HTERT RPE-1 (cell line): ENCODE measurements around the gene CNPY1.

Experiments
- in situ Hi-C: fragments of 300-500 bp; cut with MboI; formaldehyde crosslinking; loops from 4 replicates; pipeline ENCODE4 v1.14.3; 2020; ENCODE audit warnings: low sequenced_read_pairs

CNPY1 gene

DNA sequence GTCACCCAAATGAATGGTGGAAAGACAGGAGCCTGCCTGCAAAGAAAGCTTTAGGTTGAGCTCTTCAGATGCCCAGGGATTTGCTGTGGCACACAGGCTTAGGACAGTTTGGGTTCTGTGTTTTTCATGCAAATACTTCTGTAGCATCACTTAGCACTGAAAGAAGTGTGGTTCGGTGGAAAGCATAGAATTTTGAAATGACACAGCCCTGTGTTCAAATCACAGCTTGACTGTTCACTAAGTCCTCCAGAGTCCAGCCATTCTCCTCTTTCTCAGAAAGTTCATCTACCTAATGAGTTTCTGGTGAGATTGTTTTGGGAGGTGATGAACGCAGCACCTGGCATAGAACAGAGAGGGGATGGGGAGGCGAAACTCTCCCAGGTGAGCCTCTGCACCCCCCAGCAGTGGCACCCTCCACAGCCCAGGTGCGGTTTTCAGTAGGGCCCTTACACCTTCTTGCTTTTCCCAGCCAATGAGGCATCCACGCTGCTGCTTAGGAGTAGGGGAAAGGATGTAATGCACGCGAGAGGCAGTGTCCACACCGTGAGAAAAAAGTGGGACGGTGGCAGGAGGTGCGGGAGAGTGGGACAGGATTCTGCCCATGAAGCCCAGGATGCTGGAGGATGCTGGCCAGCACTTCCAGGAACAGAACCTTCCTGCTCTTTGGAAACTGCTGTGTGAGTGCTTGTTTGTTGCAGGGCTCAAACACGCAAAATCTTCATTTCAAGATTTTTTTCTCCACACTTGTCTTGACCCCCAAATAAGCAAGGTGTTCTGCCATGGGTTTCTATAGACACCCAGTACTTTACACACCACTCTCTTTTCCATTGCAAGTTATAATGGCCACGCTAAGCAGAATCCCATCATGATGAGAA is 76.8 kb downstream of the CNPY1 start:
- in situ Hi-C loops: no loop called here

DNA sequence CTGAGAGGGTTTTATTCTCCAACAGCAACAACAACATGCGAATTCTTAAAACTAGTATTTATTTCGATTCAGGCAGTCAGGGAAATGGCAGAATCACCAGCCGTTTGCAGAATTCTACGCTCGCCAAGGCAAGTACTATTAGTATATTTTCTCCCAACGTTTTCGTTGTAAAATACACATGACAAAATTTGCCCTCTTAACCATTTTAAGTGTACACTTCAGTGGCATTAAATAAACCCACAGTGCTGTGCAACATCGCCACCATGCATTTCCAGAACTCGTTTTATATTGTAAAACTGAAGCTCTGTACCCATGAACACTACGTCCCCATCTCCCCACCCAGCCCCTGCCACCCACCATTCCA is 77.6 kb downstream of the CNPY1 start:
- in situ Hi-C loops: no loop called here

DNA sequence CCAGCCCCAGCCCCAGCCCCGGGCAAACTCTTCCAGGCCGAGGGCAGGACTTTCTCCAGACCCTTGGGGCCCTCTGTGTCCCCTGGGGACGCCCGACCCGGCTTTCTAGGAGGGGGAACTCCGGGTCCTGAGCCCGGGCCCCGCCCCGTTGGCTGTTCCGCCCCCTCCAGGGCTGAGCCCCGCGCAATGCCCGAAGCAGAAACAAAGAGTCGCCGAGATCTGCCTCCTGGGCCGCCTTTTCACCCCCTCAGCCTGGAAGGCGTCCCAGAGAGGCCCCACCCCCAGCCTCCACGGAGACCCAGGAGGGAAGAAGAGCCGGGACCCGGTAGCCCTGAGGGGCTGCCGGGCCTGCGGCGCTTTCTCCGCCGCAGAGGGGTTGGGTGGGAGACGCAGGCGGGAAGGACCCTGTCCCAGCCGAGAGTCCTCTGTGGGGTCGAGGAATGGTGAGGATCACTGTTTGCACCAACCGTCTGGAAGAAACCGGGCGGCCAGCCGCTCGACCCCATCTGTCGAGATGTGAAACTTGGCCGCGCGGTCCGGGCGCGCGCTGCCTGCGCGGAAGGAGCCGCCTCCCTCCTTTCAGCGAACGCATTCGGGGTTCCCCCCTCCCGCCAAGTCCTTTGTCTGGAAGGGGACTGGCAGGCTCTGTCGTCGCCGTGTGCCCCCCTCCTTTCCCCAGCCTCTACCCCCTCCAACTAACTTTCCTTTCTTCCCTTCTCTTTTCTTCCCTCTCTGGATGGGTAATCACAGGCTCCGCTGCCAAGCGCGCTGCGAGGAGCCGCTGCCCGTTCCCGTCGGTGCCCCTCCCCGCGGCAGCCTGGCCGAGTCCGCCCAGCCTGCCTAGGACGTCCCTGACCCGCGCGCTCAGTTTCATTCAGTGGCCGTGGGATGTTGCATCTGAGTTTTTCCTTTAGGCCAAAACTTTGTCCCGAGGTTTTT is 78.2 kb downstream of the CNPY1 start:
- in situ Hi-C loops: no loop called here

DNA sequence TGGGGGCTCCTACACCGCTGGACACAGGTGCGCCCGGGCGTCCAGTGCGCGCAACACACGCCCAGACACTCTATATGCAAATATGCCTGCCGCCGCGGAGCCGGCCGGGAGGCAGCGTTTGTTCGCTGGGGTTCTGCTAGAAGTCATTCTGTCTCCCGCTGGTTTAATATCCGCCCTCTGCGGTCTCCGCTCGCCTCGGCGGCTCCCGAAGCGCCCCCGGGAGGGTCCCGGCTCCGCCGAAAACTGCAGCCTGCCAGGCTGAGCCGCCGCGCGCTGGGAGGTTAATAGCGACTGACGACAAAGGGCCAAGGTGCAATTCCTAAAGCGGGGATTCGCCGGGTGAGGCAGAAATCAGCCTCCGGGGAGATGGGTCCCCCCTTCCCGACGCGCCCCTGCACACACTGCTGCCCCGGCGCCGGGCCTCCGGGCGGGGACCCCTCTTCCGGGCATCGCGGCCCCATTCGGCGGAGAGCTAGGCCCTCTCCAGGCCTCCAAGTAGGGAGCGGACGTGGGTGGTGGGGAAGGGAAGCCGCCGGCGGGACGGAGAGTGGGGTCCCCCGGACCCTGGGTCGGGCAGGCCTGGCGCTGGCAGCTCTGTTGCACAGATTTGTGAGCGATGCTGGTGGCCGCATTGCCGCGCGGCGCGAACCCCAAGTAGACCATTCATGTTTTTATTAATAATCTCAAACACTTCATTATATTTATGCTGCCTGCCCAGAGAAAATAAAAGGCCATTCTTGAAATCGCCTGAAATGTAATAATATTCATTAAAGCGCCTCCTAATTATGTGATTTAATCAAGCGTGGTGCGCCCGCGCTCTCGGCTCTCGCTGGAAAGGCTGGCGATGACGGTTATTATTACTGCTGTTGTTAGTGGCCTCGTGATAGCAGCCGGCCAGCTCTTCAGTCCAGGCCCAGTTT is 79.3 kb downstream of the CNPY1 start:
- in situ Hi-C loops: no loop called here

DNA sequence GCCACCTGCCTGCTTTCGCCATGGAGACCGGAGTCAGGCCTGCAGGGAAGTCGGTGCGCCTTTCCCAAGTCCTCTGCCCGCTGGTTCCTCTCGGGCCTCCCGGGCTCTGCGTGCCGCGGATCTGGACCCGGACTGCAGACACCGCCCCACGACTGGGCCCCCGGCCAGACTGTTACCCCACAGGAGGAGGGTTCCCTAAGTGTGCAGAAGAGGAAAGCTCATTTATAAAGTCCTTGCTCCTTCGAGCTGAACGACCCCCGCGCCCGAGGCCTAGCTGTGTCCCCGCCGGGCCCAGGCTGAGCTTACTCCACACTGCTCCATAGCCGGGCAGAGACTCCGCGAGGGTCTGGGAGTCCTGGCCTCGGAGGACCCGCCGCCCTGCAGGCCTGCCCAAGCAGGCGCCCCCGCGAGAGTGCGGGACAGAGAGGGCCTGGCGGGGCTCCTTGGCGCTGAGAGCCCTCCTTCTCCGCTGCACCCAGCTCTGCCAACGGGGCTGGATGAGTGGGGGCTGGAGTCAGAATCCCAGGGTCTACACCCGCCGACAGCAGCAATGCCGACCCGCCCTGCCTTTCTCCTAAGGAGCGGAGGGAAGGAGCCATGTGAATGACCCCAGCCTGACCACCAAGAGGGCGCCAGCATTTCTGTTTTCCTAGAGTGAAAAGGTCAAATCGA is 80.1 kb downstream of the CNPY1 start:
- in situ Hi-C loops: no loop called here

DNA sequence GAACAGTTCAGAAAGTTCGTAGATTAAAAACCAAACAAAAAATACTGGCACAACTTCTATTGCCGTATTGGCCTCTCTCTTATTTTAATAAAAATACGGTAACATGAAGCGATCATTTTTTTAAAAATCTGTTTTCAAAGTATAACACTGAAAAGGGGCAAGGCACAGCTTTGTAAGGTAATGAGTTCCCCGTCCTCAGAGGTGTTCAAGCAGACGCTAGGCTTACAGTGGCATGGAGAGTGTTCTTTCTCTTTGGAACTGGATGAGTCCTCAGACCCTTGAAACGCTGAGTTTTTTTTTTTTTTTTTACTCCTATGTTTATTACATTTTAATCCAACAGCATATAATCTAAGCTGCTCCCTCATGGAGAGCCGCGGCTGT is 80.6 kb downstream of the CNPY1 start:
- in situ Hi-C loops: no loop called here

DNA sequence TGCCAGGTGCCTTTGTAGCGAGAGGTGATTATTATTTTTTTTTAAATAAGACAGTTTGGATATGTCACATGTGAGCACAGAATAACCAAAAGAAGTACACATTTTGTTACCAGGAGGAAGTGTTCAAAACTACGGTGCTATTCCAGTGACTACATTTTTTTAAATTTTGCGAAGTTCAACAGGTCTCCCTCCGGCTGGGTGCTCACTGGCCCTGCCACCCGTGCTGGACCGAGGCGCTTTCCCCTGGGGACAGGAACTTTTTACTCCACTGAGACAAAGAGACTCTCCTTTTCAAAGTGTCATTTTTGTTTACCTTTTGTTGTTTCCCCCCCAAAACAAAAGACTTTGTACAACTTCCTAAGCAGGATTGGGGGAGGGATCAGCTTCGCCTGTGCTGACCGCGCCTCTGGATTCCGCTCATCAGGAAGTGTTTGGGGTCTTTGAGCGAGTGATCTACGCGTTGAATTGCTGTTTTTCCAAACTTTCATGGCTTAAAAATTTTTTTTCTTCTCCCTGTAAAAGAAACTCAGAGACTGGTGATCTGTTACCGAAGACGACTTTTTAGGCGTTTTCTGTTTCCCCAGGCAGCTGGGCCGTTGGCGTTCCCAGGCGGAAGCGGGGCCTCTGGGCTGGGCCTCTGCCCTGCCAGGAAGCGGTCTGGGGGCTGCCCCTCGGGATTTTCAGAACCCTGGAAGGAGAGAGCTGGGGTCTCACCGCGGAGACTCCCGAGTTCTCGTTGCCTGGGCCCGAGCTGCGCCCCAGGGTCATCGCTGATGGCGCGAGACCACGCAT is 81.2 kb downstream of the CNPY1 start:
- in situ Hi-C loops: no loop called here

DNA sequence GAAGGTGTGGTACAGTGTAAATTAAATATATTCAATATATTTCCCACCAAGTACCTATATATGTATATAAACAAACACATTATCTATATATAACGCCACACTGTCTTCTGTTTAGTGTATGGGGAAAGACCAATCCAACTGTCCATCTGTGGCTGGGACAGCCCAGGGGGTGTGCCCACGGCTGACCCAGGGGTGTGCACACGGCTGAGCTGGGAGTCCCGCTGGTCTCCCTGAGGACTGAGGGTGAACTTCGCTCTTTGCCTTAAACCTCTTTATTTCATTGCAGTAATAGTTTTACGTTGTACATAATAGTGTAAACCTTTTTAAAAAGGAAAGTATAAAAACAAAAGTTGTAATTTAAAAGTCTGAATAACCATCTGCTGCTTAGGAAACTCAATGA is 82.2 kb downstream of the CNPY1 start:
- in situ Hi-C loops: no loop called here

DNA sequence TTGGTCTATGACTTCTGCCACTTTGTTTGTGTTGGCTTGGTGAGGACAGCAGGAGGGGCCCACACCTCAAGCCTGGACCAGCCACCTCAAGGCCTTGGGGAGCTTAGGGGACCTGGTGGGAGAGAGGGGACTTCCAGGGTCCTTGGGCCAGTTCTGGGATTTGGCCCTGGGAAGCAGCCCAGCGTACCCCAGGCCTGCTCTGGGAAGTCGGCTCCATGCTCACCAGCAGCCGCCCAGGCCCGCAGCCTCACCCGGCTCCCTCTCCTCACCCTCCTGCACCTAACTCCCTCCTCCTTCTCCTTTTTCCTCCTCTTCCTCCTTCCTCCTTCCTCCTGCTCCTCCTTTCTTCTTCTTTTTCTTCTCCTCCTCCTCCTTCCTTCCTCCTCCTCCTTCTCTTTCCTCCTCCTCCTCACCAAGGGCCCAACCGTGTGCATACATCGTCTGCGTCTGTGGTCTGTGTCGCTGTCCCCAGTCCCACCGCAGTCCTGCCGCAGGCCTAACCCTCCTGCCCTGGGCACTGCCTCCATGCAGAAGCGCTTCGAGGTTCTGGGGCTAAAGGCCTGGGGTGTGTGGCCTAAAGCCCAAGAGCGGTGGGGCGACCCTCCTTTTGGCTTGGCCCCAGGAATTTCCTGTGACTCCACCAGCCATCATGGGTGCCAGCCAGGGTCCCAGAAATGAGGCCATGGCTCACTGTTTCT is 83.1 kb downstream of the CNPY1 start:
- in situ Hi-C loops: no loop called here

DNA sequence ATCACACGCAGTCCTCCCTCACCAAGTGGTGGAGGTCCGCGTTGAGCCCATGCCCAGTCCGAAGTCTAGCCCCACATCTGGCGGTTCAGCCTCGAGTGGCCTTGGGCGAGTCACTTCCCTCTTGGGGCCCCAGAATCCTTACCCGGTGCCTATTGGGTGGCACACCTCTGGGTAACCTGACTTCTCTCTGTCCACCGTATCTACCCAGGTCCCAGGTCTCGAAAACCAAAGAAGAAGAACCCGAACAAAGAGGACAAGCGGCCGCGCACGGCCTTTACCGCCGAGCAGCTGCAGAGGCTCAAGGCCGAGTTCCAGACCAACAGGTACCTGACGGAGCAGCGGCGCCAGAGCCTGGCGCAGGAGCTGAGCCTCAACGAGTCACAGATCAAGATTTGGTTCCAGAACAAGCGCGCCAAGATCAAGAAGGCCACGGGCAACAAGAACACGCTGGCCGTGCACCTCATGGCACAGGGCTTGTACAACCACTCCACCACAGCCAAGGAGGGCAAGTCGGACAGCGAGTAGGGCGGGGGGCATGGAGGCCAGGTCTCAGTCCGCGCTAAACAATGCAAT is 84.1 kb downstream of the CNPY1 start:
- in situ Hi-C loops: no loop called here

DNA sequence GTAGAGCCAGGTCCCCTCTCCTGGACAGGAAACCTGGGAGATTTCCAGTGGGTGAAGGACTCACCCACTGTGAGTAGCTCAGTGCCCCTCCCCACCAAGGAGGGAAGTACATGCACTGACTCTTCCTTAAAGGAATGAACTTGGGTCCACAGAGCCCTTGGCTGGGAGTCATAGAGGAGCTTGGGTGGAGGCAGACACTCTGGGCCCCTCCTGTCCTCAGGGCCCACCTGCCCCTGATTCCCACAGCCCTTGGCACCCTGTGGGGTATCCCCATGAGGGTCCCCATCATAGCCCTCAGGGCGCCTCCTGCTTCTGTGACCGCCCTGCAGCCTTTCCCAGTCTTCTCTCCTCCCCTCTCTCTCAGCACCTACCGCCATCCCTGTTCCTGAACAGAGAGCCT is 84.7 kb downstream of the CNPY1 start:
- in situ Hi-C loops: no loop called here

DNA sequence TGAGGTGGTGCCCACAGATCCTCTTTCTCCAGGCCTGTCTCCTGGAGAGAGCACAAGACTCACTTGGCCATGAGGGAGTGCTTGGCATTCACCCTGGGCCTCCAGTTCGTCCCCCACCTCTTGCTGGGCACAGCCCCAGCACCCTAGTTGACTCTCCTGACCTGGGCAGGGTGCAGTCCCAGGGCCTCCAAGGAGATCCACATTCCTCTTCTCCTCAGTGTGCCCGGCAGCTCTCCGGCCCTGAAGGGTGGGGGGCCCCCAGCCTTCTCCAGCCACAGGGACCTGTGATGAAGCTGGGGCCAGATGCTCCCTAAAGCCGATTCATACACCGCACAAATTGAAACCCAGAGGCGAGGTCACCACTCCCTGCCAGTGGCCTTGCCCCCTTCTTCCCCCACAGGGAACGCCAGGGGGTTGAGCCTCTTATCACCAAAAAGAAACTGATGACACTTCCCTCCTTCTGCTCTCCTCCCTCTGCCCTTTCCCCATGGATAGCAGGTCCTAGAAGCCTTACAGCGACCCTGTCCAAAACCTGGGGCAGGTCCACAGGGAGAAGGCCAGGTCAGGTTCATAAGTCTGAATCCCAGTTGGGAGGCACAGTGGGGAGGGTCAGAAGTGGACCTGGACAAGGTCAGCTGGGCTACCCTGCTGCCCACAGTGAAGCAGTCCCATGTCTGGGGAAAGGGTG is 85.3 kb downstream of the CNPY1 start:
- in situ Hi-C loops: no loop called here

DNA sequence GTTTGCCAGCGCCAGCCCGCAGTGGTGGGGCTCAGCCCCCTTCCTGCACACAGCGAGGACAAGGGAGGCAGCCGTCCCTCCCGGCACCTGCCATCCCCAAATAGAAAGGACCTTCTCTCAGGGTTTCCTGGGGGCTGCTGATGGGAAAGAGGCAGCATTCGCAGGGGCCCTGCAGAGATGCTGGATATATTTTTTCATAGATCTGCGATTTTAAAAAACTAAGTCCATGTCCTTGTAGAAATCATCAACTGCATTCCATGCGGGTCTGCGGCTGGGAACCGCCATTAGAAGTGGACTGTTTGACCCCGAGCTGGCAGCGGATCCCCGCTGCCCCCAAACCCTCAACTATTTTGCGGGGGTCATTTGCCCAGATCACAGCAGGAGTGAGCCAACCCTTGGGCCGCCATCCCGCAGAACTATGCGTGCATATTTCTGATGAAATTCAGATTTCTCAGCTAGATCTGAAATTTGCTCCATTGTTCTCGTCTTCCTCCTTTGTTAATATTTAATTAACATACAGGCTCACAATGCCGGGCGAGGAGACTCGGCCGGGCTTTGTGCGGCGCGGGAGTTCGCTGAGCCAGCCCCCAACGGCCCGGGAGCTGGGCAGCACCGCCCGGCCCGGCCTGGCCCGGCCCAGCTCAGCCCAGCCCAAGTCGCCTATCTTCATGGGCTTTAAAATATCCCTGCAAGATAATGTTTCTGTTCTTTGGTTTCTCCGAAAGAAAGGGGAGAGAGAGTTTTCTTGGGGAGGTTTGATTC is 86.5 kb downstream of the CNPY1 start:
- in situ Hi-C loops: no loop called here

DNA sequence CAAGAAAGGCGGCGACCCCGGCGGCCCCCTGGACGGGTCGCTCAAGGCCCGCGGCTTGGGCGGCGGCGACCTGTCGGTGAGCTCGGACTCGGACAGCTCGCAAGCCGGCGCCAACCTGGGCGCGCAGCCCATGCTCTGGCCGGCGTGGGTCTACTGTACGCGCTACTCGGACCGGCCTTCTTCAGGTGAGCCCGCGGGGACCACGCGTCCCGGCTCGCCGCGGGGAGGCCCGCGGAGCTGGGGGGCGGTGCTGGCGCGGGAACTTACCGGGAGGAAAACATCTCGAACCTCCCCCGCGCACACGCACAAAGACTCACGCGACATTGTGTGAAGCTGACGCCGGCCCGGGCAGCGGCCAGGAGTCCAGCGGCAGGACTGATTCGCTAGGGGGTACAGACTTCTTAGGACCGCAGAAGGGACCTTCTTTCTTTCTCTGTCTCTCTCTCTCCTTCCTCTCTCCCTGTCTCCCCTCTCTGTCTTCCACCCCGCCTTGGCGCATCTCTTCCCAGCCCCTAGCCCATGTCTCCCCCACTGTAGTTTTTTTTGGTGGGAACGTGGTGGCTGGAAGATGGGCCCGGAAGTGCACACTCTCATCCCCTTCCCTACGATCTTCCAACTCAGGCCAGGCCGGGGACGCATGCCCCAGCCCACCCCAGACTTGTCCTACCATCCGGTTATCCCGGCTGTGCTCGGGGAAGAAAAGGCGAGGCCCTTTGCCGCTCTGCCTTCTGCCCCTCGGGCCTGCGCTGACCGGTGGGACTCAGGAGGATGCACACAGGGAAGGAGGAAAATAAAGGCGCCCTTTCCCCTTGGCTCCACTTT is 87.3 kb downstream of the CNPY1 start:
- in situ Hi-C loops: no loop called here

DNA sequence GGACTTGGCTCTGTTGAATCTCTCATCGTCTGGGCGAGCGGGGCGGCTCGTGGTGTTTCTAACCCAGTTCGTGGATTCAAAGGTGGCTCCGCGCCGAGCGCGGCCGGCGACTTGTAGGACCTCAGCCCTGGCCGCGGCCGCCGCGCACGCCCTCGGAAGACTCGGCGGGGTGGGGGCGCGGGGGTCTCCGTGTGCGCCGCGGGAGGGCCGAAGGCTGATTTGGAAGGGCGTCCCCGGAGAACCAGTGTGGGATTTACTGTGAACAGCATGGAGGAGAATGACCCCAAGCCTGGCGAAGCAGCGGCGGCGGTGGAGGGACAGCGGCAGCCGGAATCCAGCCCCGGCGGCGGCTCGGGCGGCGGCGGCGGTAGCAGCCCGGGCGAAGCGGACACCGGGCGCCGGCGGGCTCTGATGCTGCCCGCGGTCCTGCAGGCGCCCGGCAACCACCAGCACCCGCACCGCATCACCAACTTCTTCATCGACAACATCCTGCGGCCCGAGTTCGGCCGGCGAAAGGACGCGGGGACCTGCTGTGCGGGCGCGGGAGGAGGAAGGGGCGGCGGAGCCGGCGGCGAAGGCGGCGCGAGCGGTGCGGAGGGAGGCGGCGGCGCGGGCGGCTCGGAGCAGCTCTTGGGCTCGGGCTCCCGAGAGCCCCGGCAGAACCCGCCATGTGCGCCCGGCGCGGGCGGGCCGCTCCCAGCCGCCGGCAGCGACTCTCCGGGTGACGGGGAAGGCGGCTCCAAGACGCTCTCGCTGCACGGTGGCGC is 88.1 kb downstream of the CNPY1 start, which contains the start of gene EN2:
Gene EN2, plus strand, starts transcription at position 19 of the 767 bp plus-strand sequence. Its CDS starts 249 bp downstream, at position 268.
- in situ Hi-C loops: no loop called here
